Fibroblast of the aortic adventitia (primary cell): ENCODE measurements around the gene SEMA6B. TPM values are rescaled to one million over a fixed set of nuclear protein-coding genes. Genes with fewer than 3 reads are reported as not detected.
A peak's percentile ranks its signal among the peaks of the same experiment; 100 is the strongest.

Experiments used
- DNase-seq: peaks from one replicate; pipeline ENCODE4 v3.0.0-alpha.2; 2010; ENCODE audit warnings: low read depth
- H3K4me3 ChIP-seq: 2 replicates; pipeline ENCODE4 v1.5.1; 2011; ENCODE audit warnings: low read depth, mild to moderate bottlenecking, control low read depth, low read length, moderate library complexity
- CTCF ChIP-seq: IDR thresholded peaks from 2 replicates; pipeline ENCODE4 v1.5.1; 2011; ENCODE audit warnings: mild to moderate bottlenecking, low read length, control low read depth, inconsistent platforms; ENCODE audit not compliant: insufficient read depth
- total RNA-seq: library from RNA; depleted of rRNA; stranded (reverse); fragments of >200 nt; gene quantifications from 2 replicates; pipeline ENCODE4 v1.2.3, GENCODE V29; 2012; ENCODE audit warnings: low replicate concordance

Gene SEMA6B
- total RNA-seq, 1 donor: 0.72 TPM

DNA sequence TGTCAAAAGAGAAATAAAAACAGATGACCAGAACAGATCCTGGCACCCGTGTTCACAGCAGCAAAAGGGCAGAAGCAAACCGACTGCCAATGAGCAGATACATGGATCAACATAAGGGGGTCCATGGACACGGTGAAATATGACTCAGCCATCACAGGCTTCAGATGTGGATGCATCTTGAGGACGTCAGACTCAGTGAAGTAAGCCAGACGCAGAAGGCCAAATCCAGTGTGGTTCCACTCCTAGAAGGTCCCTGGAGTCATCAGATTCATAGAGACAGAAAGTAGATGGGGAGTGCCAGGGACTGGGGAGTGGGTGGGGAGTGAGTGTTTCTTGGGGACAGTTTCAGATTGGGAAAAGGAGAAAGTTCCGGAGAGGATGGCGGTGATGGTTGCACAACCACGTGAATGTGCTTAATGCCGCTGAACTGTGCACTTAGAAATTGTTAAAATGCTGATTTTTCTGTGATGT is 28.8 kb upstream of the SEMA6B start:
- TF ChIP-seq CTCF: no peak
- DNase-seq: peak; percentile 36
- H3K4me3 ChIP-seq: no peak overlapping the region

DNA sequence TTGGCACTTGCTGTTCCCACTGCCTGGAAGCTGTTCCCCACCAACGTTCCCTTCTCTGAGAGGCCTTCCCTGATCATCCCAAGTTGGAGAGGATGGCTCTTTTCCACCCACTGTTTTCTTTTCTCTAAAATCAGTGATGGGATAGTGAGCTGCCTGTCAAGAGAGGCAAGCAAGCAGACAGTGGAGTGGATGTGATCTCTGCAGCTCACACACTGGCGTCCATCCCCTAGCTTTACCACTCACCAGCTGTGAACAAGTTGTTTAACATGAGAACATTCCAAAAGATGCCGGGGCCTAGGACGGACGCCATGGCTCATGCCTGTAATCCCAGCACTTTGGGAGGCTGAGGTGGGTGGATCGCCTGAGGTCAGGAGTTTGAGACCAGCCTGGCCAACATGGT is 28.0 kb upstream of the SEMA6B start:
- DNase-seq: no peak
- TF ChIP-seq CTCF: no peak
- no peak overlapping the region for H3K4me3 ChIP-seq

DNA sequence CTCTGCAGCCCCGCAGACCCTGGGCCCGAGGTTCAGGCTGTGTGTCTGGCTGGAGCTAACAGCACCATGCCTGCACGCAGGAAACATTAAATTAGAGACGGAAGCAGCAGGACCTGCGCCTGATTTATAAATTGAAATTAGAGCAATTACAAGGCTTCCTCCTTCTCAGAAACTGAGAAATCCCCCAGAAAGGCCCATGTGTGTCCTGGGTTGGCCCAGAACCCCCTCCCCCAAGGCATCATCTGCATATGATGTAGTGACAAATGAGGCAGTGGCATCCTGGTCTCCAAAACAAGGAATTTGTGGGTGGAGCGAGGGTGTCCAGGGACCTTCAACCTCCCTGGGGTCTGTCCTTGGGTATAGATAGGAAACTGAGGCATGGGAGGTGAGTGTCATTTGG is 27.2 kb upstream of the SEMA6B start:
- no peak for TF ChIP-seq CTCF
- no peak overlapping the region for H3K4me3 ChIP-seq
- DNase-seq: no peak

- DNase-seq: no peak
- no peak overlapping the region for H3K4me3 ChIP-seq
- TF ChIP-seq CTCF: no peak
Measured at GRCh38 chr19:4586245-4586644, 26.8 kb upstream of the SEMA6B start.

GRCh38 chr19:4585556-4585955 is 26.1 kb upstream of the SEMA6B start:
- TF ChIP-seq CTCF: no peak
- no peak for DNase-seq

DNA sequence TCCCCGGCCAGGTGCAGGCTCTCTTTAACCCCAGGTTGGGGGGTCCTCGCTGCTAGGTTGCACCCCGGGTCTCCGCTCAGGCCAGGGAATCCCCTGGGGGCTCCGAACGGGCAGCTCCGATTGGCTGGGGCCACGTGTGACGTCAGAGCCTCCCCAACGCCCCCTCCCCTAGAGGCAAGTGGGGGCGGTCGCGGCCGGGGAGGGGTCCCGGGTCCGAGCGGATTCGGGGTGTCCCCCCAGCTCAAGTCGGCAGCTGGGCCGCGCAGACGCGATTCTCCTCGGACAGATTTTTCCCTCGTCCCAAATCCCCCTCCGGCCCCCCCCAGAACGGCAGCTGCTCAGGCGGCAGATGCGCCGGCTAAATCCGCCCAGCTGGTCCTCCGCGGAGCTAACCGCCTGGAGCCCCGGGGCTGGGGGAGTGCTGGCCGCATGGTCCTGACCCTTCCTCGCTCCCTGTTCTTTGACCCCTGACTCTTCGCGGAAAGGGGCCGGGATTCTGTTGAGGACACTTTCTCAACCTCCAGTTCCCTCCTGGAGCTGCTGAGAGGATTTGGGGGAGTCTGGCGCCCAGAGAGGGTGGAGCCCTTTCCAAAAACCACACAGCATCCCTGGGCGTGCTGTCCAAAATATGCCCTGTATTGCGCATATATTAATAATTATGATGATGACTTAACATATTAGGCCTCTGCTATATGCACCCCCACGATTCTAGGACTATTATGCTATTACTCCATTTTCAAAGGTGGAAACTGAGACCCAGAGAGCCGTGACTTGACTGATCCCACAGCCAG is 25.4 kb upstream of the SEMA6B start:
- H3K4me3 ChIP-seq: peak overlapping the region; percentile 57
- no peak for DNase-seq
- no peak for TF ChIP-seq CTCF

More at GRCh38 chr19:4585556-4585955, 26.1 kb upstream of the SEMA6B start:
- no peak overlapping the region for H3K4me3 ChIP-seq
